ENCODE results near the gene GNAI1. TPM values are rescaled to one million over a fixed set of nuclear protein-coding genes. Genes with fewer than 3 reads are reported as not detected.

GNAI1 gene
- total RNA-seq, result 56.0 and 73.8 TPM in 2 replicates

GRCh38 chr7:80134536-80135308, at the start of gene GNAI1:
Gene GNAI1 (plus strand): TSS chr7:80134831. CDS start chr7:80135161, 330 bp downstream.
- peak within 1 kb of the TSS; percentile 93 for H3K4me3 ChIP-seq (ENCODE audit: low read depth, low read length)
- TF ChIP-seq, protein P1, sequence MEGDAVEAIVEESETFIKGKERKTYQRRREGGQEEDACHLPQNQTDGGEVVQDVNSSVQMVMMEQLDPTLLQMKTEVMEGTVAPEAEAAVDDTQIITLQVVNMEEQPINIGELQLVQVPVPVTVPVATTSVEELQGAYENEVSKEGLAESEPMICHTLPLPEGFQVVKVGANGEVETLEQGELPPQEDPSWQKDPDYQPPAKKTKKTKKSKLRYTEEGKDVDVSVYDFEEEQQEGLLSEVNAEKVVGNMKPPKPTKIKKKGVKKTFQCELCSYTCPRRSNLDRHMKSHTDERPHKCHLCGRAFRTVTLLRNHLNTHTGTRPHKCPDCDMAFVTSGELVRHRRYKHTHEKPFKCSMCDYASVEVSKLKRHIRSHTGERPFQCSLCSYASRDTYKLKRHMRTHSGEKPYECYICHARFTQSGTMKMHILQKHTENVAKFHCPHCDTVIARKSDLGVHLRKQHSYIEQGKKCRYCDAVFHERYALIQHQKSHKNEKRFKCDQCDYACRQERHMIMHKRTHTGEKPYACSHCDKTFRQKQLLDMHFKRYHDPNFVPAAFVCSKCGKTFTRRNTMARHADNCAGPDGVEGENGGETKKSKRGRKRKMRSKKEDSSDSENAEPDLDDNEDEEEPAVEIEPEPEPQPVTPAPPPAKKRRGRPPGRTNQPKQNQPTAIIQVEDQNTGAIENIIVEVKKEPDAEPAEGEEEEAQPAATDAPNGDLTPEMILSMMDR (IDR thresholded peaks at IDR 0.05; ENCODE audit: insufficient read depth, low read depth, low read length), result peak; percentile 41
- DNase-seq (ENCODE audit: low read depth), result peak; percentile 88

DNA sequence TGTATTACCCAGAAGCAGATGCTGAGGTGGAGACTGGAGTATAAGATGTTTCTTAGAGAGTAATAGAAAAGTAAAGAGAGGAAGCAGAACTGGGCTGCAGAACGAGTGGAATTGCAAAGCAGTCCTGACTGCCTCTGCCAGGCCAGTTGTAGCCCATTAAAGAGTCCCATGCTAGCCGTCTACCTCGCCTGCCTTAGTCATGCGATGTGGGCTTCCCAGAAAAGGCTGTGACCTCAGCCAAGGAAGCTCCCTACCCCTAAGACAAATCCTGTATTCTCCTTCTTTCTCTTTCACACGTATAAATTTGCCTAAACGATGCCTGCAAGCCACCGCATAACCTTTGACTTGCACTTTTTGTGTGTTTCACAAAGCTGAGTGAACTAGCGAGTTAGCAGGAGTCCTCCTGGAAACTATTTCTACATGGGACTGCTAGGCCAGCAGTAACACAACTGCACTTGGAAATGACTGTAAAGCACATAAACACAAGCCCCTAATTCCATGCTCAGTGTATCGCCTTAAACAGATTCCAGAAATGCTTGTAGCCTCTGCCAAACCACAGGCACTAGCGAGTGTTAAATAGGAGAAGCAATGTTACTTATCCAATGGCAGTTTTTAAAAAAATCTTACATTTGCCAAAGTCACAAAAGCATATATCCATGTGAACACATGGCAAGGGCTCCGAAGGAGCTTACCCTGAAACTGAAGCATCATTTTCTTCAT, 47.4 kb upstream of the GNAI1 start:
- TF ChIP-seq, protein P1 (IDR thresholded peaks at IDR 0.05; ENCODE audit: insufficient read depth, low read depth, low read length), result no peak
- peak; percentile 92 for DNase-seq (ENCODE audit: low read depth)
- H3K4me3 ChIP-seq (ENCODE audit: low read depth, low read length), result no peak overlapping the region

DNA sequence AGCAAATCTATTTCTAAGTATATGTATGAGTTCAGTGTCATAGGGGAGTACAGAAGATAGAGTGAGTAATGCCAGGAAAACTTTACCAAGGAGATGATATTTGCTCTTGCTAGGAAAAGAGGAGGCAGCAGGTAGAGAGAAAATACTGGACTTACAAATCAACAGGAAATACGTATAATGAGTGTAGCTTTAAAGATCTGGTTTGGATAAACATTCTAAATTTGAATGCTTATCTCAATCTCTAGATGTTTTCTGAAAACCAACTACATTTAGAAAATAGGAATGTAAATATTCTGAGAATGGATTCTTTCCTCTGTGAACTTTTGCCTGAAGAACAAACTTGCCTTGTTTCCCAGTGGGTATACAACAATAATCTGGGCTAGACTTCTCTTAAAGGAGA, 46.9 kb upstream of the GNAI1 start:
- H3K4me3 ChIP-seq (ENCODE audit: low read depth, low read length), result no peak overlapping the region
- TF ChIP-seq, protein P1 (IDR thresholded peaks at IDR 0.05; ENCODE audit: insufficient read depth, low read depth, low read length), result no peak
- DNase-seq (ENCODE audit: low read depth), result peak; percentile 82

DNA sequence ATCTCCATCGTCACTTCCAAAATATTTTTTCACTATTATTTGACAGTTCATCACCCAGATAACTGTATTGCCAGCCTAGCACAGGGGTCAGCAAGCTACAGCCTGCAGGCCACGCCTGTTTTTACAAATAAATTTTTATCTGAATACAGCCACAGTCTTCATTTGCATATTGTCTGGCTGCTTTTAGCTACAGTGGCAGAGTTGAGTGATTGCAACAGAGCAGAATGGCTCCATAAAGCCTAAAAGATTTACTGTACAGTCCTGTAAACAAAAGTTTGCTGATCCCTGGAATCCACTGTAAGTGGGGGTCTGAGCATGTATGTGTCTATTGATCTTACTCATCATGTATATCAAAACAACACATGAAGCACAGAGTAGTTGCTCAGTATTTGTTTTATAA, 45.9 kb upstream of the GNAI1 start:
- peak; percentile 90 for DNase-seq (ENCODE audit: low read depth)
- TF ChIP-seq, protein P1 (IDR thresholded peaks at IDR 0.05; ENCODE audit: insufficient read depth, low read depth, low read length), result no peak
- H3K4me3 ChIP-seq (ENCODE audit: low read depth, low read length), result peak overlapping the region; percentile 5

DNA sequence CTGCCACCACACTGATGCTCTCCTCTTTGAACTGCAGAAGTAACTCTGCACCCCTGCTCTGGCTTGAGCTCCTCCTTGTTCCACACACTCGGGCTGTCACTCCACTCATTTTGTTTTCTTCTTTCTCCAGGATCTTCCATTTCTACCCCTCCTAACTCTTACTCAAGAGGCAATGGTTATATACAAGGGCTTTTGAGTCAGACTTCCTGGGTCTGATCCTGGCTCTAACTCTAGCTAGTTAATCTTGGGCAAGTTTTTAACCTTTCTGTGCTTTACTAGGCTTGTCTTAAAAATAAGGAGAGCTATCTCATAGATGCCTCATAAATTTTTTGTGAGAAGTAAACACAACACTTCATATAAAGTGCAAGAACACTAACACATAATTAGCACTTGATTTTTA, 45.3 kb upstream of the GNAI1 start:
- H3K4me3 ChIP-seq (ENCODE audit: low read depth, low read length), result no peak overlapping the region
- TF ChIP-seq, protein P1 (IDR thresholded peaks at IDR 0.05; ENCODE audit: insufficient read depth, low read depth, low read length), result no peak
- DNase-seq (ENCODE audit: low read depth), result peak; percentile 86

GRCh38 chr7:80093349-80093748, 41.3 kb upstream of the GNAI1 start:
- no peak for DNase-seq (ENCODE audit: low read depth)
- TF ChIP-seq, protein P1 (IDR thresholded peaks at IDR 0.05; ENCODE audit: insufficient read depth, low read depth, low read length), result no peak
- no peak overlapping the region for H3K4me3 ChIP-seq (ENCODE audit: low read depth, low read length)

All from fibroblast of villous mesenchyme (primary cell).